Motor neuron (in vitro differentiated cells): ENCODE data around the gene EPHB3. TPM values are rescaled to one million over a fixed set of nuclear protein-coding genes. Genes with fewer than 3 reads are reported as not detected.

ENCODE experiments used
- ATAC-seq, 8 experiments: fragments of 200-7000 bp; cut with Tn5 transposase; replicated peaks in 6 of 8; 2 replicates each; pipeline ENCODE4 v1.8.0; 2021; ENCODE audit warnings: mild to moderate bottlenecking in 8 of 8, moderate library complexity in 8 of 8
- H3K27ac ChIP-seq, 2 donors: fragments of 250-450 bp; sonication (Bioruptor Pico); 2 replicates each; pipeline ENCODE4 v1.9.0; 2021; ENCODE audit warnings: antibody characterized with exemption in 2 of 2, mild to moderate bottlenecking in 2 of 2, moderate library complexity in 1 of 2
- H3K4me1 ChIP-seq, 2 donors: fragments of 250-450 bp; sonication (Bioruptor Pico); replicated peaks in 1 of 2; 2 replicates each; pipeline ENCODE4 v1.6.1; 2021; ENCODE audit warnings: antibody characterized with exemption in 2 of 2, mild to moderate bottlenecking in 2 of 2, moderate library complexity in 1 of 2
- H3K4me3 ChIP-seq, 5 donors: fragments of 250-450 bp; sonication (Bioruptor Pico); 2 replicates each; pipeline ENCODE4 v1.9.0; 2021; ENCODE audit warnings: antibody characterized with exemption in 5 of 5, mild to moderate bottlenecking in 5 of 5, moderate library complexity in 4 of 5
- WGBS, 10 experiments: fragments of 450-650 bp; shearing (Covaris generic); methylation state at CpG; one replicate each; pipeline ENCODE4 v1.0.0; 2022; 5-methylcytosine and 5-hydroxymethylcytosine counted together
- in situ Hi-C, 9 experiments: fragments of 400-800 bp; cut with MboI; loops; one replicate each; pipeline ENCODE4 v1.15.0; 2021; ENCODE audit warnings: low sequenced_read_pairs in 9 of 9, low pct_unique_long_range_greater_than_20kb in 2 of 9; ENCODE audit not compliant: unreplicated experiment in 9 of 9
- total RNA-seq, 8 experiments: library from RNA; unstranded; fragments of 300-600 nt; gene quantifications; 2 replicates each; pipeline versions ENCODE4 v1.2.3 to v1.2.4, GENCODE V29; 2022

Gene EPHB3
- total RNA-seq, 8 experiments from 2014 or later, result 2.3 to 40.3 (median 16.9) TPM

DNA sequence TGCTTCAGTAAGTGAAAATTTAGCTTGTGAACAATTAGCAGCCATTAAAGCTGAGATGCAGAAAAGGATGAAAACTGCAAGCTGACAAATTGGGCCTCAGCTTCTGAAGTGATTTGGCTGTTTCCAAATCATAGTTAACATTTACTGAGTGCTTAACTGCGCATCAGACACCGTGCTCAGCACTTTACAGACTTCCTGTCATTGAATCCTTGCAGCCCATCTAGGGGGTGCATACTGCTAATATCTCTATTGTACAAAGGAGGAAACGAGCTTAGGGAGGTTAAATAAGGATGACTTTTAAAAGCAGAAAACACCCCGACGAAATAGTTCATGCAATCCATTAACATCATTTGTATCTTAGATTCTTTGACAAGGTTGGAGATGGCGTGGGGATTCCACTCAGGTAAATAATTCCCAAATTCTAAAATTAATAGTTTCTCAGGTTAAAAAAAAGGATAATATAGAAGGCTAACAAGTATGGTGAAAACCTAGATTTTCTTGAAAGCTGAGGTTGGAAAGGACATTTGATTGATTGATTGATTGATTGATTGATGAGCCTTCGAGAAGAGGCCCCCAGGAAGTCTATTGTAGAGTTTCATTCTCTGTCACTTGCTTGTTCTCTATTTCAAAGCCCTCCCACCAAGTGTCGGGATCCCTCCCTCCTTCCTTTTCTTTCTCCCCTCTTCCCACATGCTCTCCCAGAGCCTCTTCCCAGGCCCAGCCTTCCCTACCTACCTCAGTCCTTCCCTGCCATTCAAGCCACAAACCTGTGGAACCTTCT is 23.5 kb upstream of the EPHB3 start:
- in situ Hi-C loops, result loop anchor here in 5 of 9 experiments (10.0 to 25.0 kb wide), 5 partner anchors 126 to 651 kb away; partner anchors contain the start of genes CLCN2 (in 2 of the 5), POLR2H (in 2 of the 5), THPO (in 2 of the 5) and CHRD (in 1 of the 5)
- no peak overlapping the region for H3K27ac ChIP-seq
- no peak for ATAC-seq
- H3K4me3 ChIP-seq, result no peak overlapping the region
- 18 to 70% (median 33%) methylated on average over 1 to 8 of the region's 8 CpGs for WGBS, 10 experiments
- no peaks in the 10 kb centered on the region for H3K4me1 ChIP-seq

DNA sequence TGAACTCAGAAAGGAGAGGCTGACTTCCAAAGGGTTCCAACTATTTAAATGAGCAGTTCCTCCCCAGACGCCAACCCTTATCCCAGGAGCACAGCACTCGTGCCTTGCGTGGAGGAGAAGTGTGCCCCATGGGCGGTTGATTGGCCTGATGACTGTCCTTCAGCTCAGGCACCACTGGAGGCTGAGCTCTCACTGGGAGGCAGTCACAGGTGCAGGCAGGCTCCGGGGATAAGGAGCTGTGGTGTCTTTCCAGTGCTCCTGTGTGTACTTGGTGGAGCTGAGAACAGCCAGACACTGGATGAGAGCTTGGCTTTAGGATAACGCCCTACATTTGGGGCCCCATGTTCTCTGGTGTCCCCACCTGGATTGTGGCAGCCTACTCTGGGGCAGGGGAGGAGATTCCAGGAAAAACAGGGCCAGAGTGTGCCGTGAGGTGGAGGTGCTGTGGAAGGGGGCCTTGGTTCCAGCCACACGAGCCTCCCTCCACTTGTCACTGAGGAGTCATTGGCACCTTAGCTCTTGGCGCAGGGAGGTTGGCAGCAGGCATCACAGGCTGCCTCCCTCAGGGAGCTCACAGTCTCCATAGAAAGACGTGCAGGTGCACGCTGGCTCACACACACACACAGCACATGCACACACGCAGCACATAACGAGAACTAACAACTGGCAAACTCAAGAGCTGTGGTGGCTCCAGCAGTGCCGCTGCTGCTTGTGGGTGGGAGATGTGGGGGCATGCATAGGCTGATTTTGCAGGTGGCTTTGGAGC is 22.7 kb upstream of the EPHB3 start:
- Histone ChIP-seq H3K4me3 (no peak overlapping the region), H3K4me1 (peaks cover 3% of the 10 kb centered on the region in 2 donors), H3K27ac (no peak overlapping the region)
- in situ Hi-C loops, result loop anchor here in 5 of 9 experiments (10.0 to 25.0 kb wide), 5 partner anchors 127 to 652 kb away; partner anchors contain the start of genes CLCN2 (in 2 of the 5), POLR2H (in 2 of the 5), THPO (in 2 of the 5) and CHRD (in 1 of the 5)
- WGBS, 10 experiments, result 38 to 100% (median 73%) methylated on average over 1 to 6 of the region's 14 CpGs; no CpG with 5 or more reads in 3 of the 10 experiments
- ATAC-seq, result no peak

DNA sequence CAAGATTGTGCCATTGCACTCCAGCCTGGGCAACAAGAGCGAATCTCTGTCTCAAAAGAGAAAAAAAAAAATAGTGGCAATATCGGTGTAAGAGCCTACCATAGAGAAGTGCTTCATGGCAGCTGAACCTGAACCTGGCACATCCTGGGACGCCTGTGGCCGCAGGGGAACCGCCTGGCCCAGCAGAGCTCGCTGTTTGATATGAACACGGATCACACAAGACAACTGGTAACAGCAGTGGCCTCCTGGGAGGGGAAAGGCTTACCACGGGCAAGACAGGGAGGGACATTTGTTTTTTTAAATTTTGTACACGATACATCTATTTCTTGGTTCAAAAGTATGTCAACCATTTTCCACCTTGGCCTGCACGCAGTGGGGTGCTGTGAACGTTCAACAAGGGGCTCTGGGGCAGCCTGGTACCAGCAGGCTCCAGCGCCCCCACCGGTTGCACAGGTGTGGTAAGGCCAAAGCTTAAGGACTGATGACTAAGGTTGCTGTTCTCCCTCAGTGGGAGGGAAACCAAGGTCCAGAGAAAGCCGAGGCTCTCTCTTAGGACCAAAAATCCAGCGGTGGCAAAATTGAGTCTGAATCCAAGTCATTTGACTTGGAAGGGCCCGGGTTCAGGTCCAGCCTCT is 21.7 kb upstream of the EPHB3 start:
- ATAC-seq, result no peak
- in situ Hi-C loops, result loop anchor here in 7 of 9 experiments (10.0 to 25.0 kb wide), 5 partner anchors 128 to 653 kb away; partner anchors contain the start of genes THPO (in 4 of the 7), CLCN2 (in 2 of the 7), POLR2H (in 2 of the 7) and CHRD (in 1 of the 7)
- WGBS, 10 experiments, result 0 to 95% (median 74%) methylated on average over 1 to 11 of the region's 16 CpGs; no CpG with 5 or more reads in 2 of the 10 experiments
- H3K4me3 ChIP-seq, result no peak overlapping the region
- peaks cover 3 to 4% of the 10 kb centered on the region in 2 donors for H3K4me1 ChIP-seq
- no peak overlapping the region for H3K27ac ChIP-seq

DNA sequence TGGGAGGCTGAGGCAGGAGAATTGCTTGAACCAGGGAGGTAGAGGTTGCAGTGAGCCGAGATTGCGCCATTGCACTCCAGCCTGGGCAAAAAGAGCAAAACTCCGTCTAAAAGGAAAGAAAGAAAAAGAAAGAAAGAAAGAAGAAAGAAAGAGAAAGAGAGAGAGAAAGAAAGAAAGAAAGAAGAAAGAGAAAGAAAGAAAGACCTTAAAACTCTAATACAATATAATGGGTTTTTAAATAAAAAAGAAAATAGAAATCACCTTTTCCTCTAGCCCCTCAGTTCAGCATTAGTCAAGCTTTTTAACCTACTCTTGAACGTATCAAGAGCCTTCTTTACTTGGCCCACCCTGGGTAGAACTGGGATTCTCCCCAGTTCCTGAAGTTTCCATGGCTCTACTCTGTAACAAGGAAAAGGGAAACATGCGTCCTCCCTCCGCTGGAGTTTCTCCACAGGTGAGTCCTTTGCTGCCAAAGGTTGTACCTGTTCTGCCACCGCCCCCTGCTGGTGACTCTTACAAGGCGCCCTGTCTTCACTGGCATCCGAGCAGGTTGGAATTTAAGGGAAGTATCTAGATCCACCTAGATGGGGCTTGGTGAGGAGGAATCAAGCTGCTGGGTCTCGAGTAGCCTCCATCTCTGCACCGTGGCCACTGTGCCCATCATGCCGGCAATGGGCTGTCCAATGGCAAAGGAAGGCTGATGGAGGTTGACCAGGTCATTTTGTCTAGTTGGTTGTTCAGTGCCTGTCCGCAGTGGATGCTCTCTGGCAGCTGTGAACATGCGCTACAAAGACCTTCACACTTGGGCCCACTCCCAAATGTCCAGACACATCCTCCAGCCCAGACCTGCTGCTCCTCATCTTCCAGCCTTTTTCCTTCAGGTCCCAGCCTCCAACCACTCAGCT is 20.6 kb upstream of the EPHB3 start:
- in situ Hi-C loops, result loop anchor here in 6 of 9 experiments (10.0 to 25.0 kb wide), 5 partner anchors 129 to 654 kb away; partner anchors contain the start of genes THPO (in 3 of the 6), CLCN2 (in 2 of the 6), POLR2H (in 2 of the 6) and CHRD (in 1 of the 6)
- 30 to 100% (median 70%) methylated on average over 2 to 10 of the region's 14 CpGs for WGBS, 10 experiments
- Histone ChIP-seq H3K4me3 (no peak overlapping the region), H3K27ac (no peak overlapping the region), H3K4me1 (peaks cover 3 to 4% of the 10 kb centered on the region in 2 donors)
- peak in 5 of 8 experiments; percentile 18 to 41 (median 35) for ATAC-seq

DNA sequence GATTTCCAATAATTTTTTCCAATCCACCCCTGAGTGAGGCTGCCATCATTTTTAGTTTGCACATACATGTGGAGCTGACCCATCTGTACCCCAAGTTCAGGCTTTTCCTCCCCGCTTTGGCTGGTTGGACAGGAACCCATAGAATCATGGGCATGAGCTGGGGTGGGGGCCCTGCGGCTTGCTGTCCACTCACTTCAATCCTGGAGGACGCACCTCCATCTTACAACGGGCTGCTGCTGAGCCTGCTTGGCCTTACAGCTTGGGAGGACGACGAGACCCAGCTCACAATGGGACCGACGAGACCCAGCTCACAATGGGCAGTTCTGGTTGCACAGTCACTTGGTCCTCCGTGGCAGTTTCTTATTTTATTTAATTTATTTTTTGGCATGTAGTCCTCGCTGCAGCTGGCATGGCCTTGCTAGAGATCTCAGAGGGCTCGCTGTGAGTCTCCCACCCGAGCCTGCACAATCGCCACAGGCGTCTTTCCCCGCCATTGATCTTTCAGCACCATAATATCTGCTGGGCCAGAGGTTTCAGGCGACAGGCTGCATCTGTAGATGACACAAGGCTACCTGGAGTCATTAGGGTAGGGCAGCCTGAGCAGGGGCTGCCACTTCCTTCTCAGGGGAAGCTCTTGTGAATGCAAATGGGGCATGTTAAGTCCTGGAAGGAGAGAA is 19.6 kb upstream of the EPHB3 start:
- H3K4me3 ChIP-seq, result no peak overlapping the region
- peaks cover 3 to 4% of the 10 kb centered on the region in 2 donors for H3K4me1 ChIP-seq
- no peak overlapping the region for H3K27ac ChIP-seq
- 25 to 82% (median 75%) methylated on average over 1 to 12 of the region's 16 CpGs; no CpG with 5 or more reads in 4 of the 10 experiments for WGBS, 10 experiments
- ATAC-seq, result no peak
- in situ Hi-C loops, result loop anchor here in 6 of 9 experiments (10.0 to 25.0 kb wide), 5 partner anchors 130 to 655 kb away; partner anchors contain the start of genes THPO (in 3 of the 6), CLCN2 (in 2 of the 6), POLR2H (in 2 of the 6) and CHRD (in 1 of the 6)

DNA sequence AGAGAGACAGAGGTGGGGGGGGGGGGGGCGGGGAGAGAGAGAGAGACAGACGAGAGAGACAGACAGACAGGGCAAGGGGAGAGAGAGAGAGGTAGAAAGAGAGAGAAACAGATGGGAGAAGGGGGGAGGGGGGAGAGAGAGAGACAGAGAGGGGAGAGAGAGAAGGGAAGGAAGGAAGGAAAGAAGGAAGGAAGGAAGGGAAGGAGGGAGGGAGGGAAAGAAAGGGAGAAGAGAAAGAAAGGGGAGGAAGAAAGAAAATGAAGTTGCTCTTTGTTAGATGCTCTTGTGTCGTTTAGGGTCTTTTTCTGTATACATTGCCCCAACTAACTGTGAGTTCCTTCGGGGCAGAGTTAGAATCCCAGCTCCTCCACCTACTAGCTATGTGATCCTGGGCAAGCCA is 19.0 kb upstream of the EPHB3 start:
- no peak for ATAC-seq
- Histone ChIP-seq H3K27ac (no peak overlapping the region), H3K4me1 (peaks cover 3 to 4% of the 10 kb centered on the region in 2 donors), H3K4me3 (no peak overlapping the region)
- 0 to 83% (median 60%) methylated on average over 1 to 2 of the region's 4 CpGs; no CpG with 5 or more reads in 5 of the 10 experiments for WGBS, 10 experiments
- in situ Hi-C loops, result loop anchor here in 6 of 9 experiments (10.0 to 25.0 kb wide), 5 partner anchors 130 to 655 kb away; partner anchors contain the start of genes THPO (in 3 of the 6), CLCN2 (in 2 of the 6), POLR2H (in 2 of the 6) and CHRD (in 1 of the 6)

DNA sequence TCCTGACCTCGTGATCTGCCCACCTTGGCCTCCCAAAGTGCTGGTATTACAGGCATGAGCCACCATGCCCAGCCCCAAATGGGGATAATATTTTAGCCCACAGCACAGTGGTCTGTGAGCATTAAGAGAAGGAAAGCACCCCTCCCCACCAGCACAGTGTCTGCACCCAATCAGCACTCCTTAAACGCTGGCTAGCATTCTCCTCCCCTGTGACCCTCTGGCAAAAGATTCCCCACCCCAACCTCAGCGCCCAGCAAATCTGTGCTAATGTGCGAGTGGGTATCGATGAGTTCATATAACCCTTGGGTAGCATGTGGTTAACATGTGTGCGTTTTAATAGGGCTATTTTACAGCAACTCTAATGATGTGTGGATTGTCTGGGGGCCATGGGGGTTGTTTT is 18.3 kb upstream of the EPHB3 start:
- 0 to 100% (median 68%) methylated on average over 1 to 5 of the region's 6 CpGs; no CpG with 5 or more reads in 4 of the 10 experiments for WGBS, 10 experiments
- Histone ChIP-seq H3K4me3 (no peak overlapping the region), H3K27ac (no peak overlapping the region), H3K4me1 (peaks cover 3 to 4% of the 10 kb centered on the region in 2 donors)
- peak in 1 of 8 experiments; percentile 16 for ATAC-seq
- in situ Hi-C loops, result loop anchor here in 6 of 9 experiments (10.0 to 25.0 kb wide), 5 partner anchors 131 to 656 kb away; partner anchors contain the start of genes THPO (in 3 of the 6), CLCN2 (in 2 of the 6), POLR2H (in 2 of the 6) and CHRD (in 1 of the 6)

DNA sequence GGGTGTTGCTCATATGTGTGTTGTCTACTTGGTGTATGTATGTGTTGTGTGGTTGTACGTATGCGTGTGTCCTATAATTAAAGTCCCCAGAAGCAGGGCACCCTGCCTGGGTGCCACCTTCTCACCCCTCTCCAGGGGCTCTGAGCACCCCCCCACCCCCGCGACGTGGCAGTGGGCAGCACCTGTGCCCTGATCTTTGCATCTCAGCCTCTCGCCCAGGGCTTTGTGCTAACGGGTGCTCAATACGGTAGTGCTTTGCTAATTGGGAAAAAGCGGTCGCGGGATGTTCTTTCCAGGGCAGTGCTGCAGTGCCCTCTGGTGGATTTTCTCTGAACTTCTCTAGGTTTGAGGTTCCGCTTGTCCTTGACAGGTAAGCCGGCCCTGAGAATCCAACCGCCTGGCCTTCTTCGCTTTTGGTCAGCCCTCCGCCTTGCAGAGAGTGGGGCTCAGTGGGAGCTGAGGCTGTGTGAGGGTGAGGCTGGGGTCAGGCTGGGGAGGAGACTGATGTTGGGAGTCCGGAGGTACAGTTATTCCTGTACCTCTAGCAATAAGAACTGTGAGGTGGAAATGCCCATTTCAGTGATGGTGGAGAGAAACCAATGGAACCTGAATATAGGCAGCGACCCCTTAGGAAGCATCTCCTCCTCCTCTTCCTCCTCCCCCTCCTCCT is 17.6 kb upstream of the EPHB3 start:
- Histone ChIP-seq H3K4me1 (peaks cover 3 to 4% of the 10 kb centered on the region in 2 donors), H3K4me3 (peak overlapping the region in 2 of 5 donors; percentile 6 to 9), H3K27ac (no peak overlapping the region)
- ATAC-seq, result peak; percentile 78 to 94 (median 90)
- 0 to 100% (median 3%) methylated on average over 1 to 7 of the region's 18 CpGs; no CpG with 5 or more reads in 5 of the 10 experiments for WGBS, 10 experiments
- in situ Hi-C loops, result loop anchor here in 6 of 9 experiments (10.0 to 25.0 kb wide), 5 partner anchors 132 to 657 kb away; partner anchors contain the start of genes THPO (in 3 of the 6), CLCN2 (in 2 of the 6), POLR2H (in 2 of the 6) and CHRD (in 1 of the 6)

DNA sequence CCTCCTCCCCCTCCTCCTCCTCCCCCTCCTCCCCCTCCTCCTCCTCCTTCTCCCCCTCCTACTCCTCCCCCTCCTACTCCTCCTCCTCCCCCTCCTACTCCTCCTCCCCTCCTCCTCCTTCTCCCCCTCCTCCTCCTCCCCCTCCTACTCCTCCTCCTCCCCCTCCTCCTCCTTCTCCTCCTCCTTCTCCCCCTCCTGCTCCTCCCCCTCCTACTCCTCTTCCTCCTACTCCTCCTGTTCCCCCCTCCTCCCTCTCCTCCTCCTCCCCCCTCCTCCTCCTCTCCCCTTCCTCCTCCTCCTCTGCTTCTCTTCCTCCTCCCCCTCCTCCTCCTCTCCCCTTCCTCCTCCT is 17.1 kb upstream of the EPHB3 start:
- Histone ChIP-seq H3K4me3 (no peak overlapping the region), H3K4me1 (peaks cover 4% of the 10 kb centered on the region in 2 donors), H3K27ac (no peak overlapping the region)
- no peak for ATAC-seq
- in situ Hi-C loops, result loop anchor here in 6 of 9 experiments (10.0 to 25.0 kb wide), 5 partner anchors 132 to 657 kb away; partner anchors contain the start of genes THPO (in 3 of the 6), CLCN2 (in 2 of the 6), POLR2H (in 2 of the 6) and CHRD (in 1 of the 6)

DNA sequence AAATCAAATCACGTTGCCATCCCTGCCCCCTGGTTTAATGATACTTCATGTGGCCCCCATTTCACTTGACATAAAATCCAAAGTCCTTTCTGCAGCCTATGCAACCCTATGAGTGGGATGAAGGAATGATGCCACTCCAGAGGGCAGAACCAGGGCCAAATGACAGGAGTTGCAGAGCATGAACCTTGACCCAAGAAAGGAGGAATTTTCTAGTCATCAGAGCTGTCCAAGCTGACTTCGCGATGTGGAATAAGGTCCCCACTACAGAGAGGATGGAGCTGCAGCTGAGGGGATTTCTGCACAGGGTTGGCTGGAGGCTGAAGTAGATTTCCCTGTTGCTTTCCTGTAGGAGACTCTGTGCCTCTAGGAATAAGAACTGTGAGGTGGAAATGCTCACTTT is 15.8 kb upstream of the EPHB3 start:
- Histone ChIP-seq H3K4me1 (peaks cover 7 to 11% of the 10 kb centered on the region in 2 donors), H3K4me3 (no peak overlapping the region), H3K27ac (no peak overlapping the region)
- in situ Hi-C loops, result loop anchor here in 6 of 9 experiments (10.0 to 25.0 kb wide), 5 partner anchors 133 to 658 kb away; partner anchors contain the start of genes THPO (in 3 of the 6), CLCN2 (in 2 of the 6), POLR2H (in 2 of the 6) and CHRD (in 1 of the 6)
- 0 to 100% (median 85%) methylated on average over 1 to 3 of the region's 3 CpGs; no CpG with 5 or more reads in 2 of the 10 experiments for WGBS, 10 experiments
- ATAC-seq, result no peak
